HG02973 (cell line): Measurements from ENCODE around the gene MCM3AP.
"Not testable (repeated sequence)": the region's sequence is repeated elsewhere in the genome, so short reads cannot be mapped to it uniquely, and the experiment has no call there.

Source experiments
- ATAC-seq: cut with Tn5 transposase; IDR thresholded peaks from one replicate; pipeline ENCODE4 v1.9.1; 2021; ENCODE audit warnings: moderate library complexity; ENCODE audit not compliant: unreplicated experiment

The MCM3AP gene

GRCh38 chr21:46311568-46311967 lies 26.2 kb upstream of the MCM3AP start:
- no peak for ATAC-seq

- not testable (repeated sequence) for ATAC-seq
Observed at GRCh38 chr21:46310260-46310659, 24.8 kb upstream of the MCM3AP start.

GRCh38 chr21:46308431-46308830 lies 23.0 kb upstream of the MCM3AP start:
- no peak for ATAC-seq

GRCh38 chr21:46307625-46308024 lies 22.2 kb upstream of the MCM3AP start:
- ATAC-seq, result no peak

GRCh38 chr21:46304955-46305354 lies 19.5 kb upstream of the MCM3AP start:
- ATAC-seq, result no peak

- ATAC-seq, result no peak
Observed at GRCh38 chr21:46304437-46304836, 19.0 kb upstream of the MCM3AP start.

- no peak for ATAC-seq
Observed at GRCh38 chr21:46301759-46302158, 16.3 kb upstream of the MCM3AP start.

GRCh38 chr21:46299167-46299566 lies 13.8 kb upstream of the MCM3AP start:
- no peak for ATAC-seq

GRCh38 chr21:46297338-46298271 lies 12.2 kb upstream of the MCM3AP start:
- no peak for ATAC-seq

- ATAC-seq, result no peak
Observed at GRCh38 chr21:46295996-46296752, 10.8 kb upstream of the MCM3AP start.

GRCh38 chr21:46295177-46295770 lies 9.9 kb upstream of the MCM3AP start:
- ATAC-seq, result no peak

- ATAC-seq, result no peak
Observed at GRCh38 chr21:46294647-46295176, 9.3 kb upstream of the MCM3AP start.

- ATAC-seq, result no peak
Observed at GRCh38 chr21:46291561-46291960, 6.2 kb upstream of the MCM3AP start.

- ATAC-seq, result no peak
Observed at GRCh38 chr21:46289655-46290179, 4.3 kb upstream of the MCM3AP start.

GRCh38 chr21:46287541-46287940 lies 2.1 kb upstream of the MCM3AP start:
- ATAC-seq, result no peak

- ATAC-seq, result peak; percentile 11
Observed at GRCh38 chr21:46286648-46287002, 1.2 kb upstream of the MCM3AP start.

GRCh38 chr21:46285761-46286647 lies 593 bp upstream of the MCM3AP start, which contains the start of gene YBEY:
YBEY (plus strand) TSS chr21:46286342; CDS start chr21:46286914, 572 bp downstream.
- ATAC-seq, result peak; percentile 74

- ATAC-seq, result no peak
Observed at GRCh38 chr21:46284733-46285132, 678 bp downstream of the MCM3AP start.

GRCh38 chr21:46284077-46284644 lies 1.2 kb downstream of the MCM3AP start:
- no peak for ATAC-seq
